Heart left ventricle (tissue), 13 donors: ENCODE results near the gene MMP17.

ENCODE experiments used
- POLR2A ChIP-seq, 2 donors: fragments of 450-650 bp; IDR thresholded peaks; one replicate each; pipeline ENCODE4 v1.6.1; 2017; ENCODE audit warnings: antibody characterized with exemption in 2 of 2, mild to moderate bottlenecking in 2 of 2, moderate library complexity in 2 of 2
- TF ChIP-seq, protein P1 (sequence below), 12 donors: fragments of 200-600 bp; sonication (generic) in 4 of 12; IDR thresholded peaks; one replicate each; pipeline versions ENCODE4 v1.5.0 to v1.8.0; 2018 to 2022; ENCODE audit warnings: antibody characterized with exemption in 12 of 12, mild to moderate bottlenecking in 5 of 12
- donor health status: ischemic (EF 13 %, LVEDD 7.1; RV severe dilation, severe dysfunction).
- donor health status: DM: no; HTN: yes; CAD: no.
- donor health status: DM: no; HTN: no; CAD: no.
- donor health status: ischemic (EF 25% LVEDD 6.9; RV normal size, moderate dysfunction).
- donor health status: ischemic (EF 25% LVEDD 5.7; RV mildly dilated, moderate dysfunction).
- donor health status: ischemic (EF 35%, LVEDD 5.7; RV mildly dilated, moderate dysfunction).
- donor health status: nonischemic (EF 11% LVEDD 7.7; RV severe dilation, severe dysfunction).
- donor health status: DM: yes; HTN: yes; CAD: no.
- donor health status: PGD.
- donor health status: ischemic (EF 29% LVEDD 5.4; RV normal size, mild dysfunction).
- donor health status: nonischemic (EF 23%, LVEDD 6.1; RV moderate dilation, normal function).

DNA sequence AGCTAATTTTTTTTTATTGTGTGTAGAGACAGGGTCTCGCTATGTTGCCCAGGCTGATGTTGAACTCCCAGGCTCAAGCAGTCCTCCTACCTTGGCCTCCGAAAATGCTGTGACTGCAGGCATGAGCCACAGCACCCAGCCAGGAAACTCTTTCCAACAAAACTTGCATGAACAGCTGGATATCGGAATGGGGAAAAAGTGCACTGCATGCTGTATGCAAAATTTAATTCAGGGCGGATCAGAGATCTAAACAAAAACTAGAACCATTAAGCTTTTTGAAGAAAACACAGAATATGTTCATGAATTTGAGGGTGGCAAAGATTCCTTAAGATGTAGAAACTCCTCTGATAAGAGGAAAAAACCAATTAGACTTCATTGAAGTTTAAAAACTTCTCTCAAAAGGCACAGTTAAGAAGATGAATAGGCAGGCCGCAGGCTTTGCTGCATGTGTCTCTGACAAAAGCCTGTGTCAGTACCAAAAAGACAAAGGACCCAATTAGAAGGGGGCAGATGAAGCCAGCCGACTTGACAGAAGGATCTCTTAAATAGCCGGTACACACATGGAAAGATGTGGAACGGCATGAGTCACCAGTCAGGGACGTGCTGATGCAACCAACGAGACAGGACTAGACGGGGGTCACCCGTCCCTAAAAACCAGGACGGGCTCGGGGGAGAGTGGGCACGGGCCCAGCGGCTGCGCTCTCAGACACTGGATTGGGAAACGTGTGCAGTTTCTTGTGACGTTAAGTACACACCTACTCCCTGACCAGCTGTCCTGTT lies 34.8 kb upstream of the MMP17 start:
- no peak for TF ChIP-seq POLR2A (IDR thresholded peaks at IDR 0.05)
- TF ChIP-seq, protein P1, sequence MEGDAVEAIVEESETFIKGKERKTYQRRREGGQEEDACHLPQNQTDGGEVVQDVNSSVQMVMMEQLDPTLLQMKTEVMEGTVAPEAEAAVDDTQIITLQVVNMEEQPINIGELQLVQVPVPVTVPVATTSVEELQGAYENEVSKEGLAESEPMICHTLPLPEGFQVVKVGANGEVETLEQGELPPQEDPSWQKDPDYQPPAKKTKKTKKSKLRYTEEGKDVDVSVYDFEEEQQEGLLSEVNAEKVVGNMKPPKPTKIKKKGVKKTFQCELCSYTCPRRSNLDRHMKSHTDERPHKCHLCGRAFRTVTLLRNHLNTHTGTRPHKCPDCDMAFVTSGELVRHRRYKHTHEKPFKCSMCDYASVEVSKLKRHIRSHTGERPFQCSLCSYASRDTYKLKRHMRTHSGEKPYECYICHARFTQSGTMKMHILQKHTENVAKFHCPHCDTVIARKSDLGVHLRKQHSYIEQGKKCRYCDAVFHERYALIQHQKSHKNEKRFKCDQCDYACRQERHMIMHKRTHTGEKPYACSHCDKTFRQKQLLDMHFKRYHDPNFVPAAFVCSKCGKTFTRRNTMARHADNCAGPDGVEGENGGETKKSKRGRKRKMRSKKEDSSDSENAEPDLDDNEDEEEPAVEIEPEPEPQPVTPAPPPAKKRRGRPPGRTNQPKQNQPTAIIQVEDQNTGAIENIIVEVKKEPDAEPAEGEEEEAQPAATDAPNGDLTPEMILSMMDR (IDR thresholded peaks at IDR 0.05), result no peak
